Activated T-cell treated with anti-CD3 and anti-CD28 coated beads for 4 hours (primary cell): ENCODE data around the gene RTN1.

Experiments used
- DNase-seq: peaks from one replicate; pipeline ENCODE4 v3.0.0-alpha.2; 2020

RTN1 gene

GRCh38 chr14:59848671-59849070, 21.9 kb downstream of the RTN1 start:
- DNase-seq: no peak

GRCh38 chr14:59847711-59848110, 22.9 kb downstream of the RTN1 start:
- DNase-seq: no peak

GRCh38 chr14:59846595-59846994, 24.0 kb downstream of the RTN1 start:
- no peak for DNase-seq

GRCh38 chr14:59845245-59845644, 25.3 kb downstream of the RTN1 start:
- DNase-seq: no peak

GRCh38 chr14:59844186-59844812, 26.3 kb downstream of the RTN1 start:
- no peak for DNase-seq

GRCh38 chr14:59836116-59836515, 34.5 kb downstream of the RTN1 start:
- DNase-seq: no peak

GRCh38 chr14:59832653-59833294, 37.8 kb downstream of the RTN1 start:
- DNase-seq: no peak

GRCh38 chr14:59831121-59831730, 39.4 kb downstream of the RTN1 start:
- DNase-seq: no peak

- DNase-seq: no peak
Measured at GRCh38 chr14:59830338-59830734, 40.2 kb downstream of the RTN1 start.

- no peak for DNase-seq
Measured at GRCh38 chr14:59829469-59830337, 40.9 kb downstream of the RTN1 start.

- no peak for DNase-seq
Measured at GRCh38 chr14:59828276-59828675, 42.3 kb downstream of the RTN1 start.

GRCh38 chr14:59827401-59827800, 43.2 kb downstream of the RTN1 start:
- DNase-seq: no peak

- DNase-seq: no peak
Measured at GRCh38 chr14:59826150-59826549, 44.4 kb downstream of the RTN1 start.

- no peak for DNase-seq
Measured at GRCh38 chr14:59823179-59823578, 47.4 kb downstream of the RTN1 start.

- no peak for DNase-seq
Measured at GRCh38 chr14:59819446-59820088, 51.0 kb downstream of the RTN1 start.

GRCh38 chr14:59816941-59817340, 53.6 kb downstream of the RTN1 start:
- no peak for DNase-seq

GRCh38 chr14:59814988-59815387, 55.6 kb downstream of the RTN1 start:
- DNase-seq: no peak

- no peak for DNase-seq
Measured at GRCh38 chr14:59811815-59812214, 58.8 kb downstream of the RTN1 start.

GRCh38 chr14:59811073-59811472, 59.5 kb downstream of the RTN1 start:
- no peak for DNase-seq

- DNase-seq: no peak
Measured at GRCh38 chr14:59803052-59803540, 67.5 kb downstream of the RTN1 start.

GRCh38 chr14:59788176-59788575, 82.4 kb downstream of the RTN1 start:
- DNase-seq: no peak

GRCh38 chr14:59787045-59787674, 83.4 kb downstream of the RTN1 start:
- no peak for DNase-seq
